Astrocyte of the cerebellum (primary cell): ENCODE measurements around the gene SEC24D.

Source experiments
- DNase-seq: peaks from one replicate; pipeline ENCODE4 v3.0.0-alpha.2; 2011; ENCODE audit warnings: low read depth
- H3K4me3 ChIP-seq: 2 replicates; pipeline ENCODE4 v1.5.1; 2011; ENCODE audit warnings: mild to moderate bottlenecking, low read depth, low read length, moderate library complexity
- CTCF ChIP-seq: IDR thresholded peaks from 2 replicates; pipeline ENCODE4 v1.5.1; 2012; ENCODE audit warnings: low read length, low read depth, moderate library complexity, mild to moderate bottlenecking; ENCODE audit errors: missing control alignments
- in situ Hi-C: cut with HindIII; loops from 2 replicates; pipeline ENCODE4 v1.10.0; 2017; ENCODE audit warnings: low sequenced_read_pairs

SEC24D gene

GRCh38 chr4:118814891-118815290 is 21.0 kb downstream of the SEC24D start:
- no peak for DNase-seq
- TF ChIP-seq CTCF, result no peak

GRCh38 chr4:118814058-118814457 is 21.9 kb downstream of the SEC24D start:
- H3K4me3 ChIP-seq, result no peak overlapping the region
- TF ChIP-seq CTCF, result no peak
- in situ Hi-C loops, result no loop called here
- no peak for DNase-seq

More at GRCh38 chr4:118814891-118815290, 21.0 kb downstream of the SEC24D start:
- no peak overlapping the region for H3K4me3 ChIP-seq
- in situ Hi-C loops, result no loop called here

GRCh38 chr4:118813561-118813960 is 22.4 kb downstream of the SEC24D start:
- H3K4me3 ChIP-seq, result no peak overlapping the region
- DNase-seq, result no peak
- in situ Hi-C loops, result no loop called here
- TF ChIP-seq CTCF, result no peak

GRCh38 chr4:118811832-118812231 is 24.1 kb downstream of the SEC24D start:
- no peak for DNase-seq
- H3K4me3 ChIP-seq, result no peak overlapping the region
- TF ChIP-seq CTCF, result no peak
- in situ Hi-C loops, result no loop called here

GRCh38 chr4:118810991-118811764 is 24.7 kb downstream of the SEC24D start:
- in situ Hi-C loops, result no loop called here
- no peak overlapping the region for H3K4me3 ChIP-seq
- DNase-seq, result no peak
- no peak for TF ChIP-seq CTCF

- no peak for DNase-seq
- H3K4me3 ChIP-seq, result no peak overlapping the region
- in situ Hi-C loops, result no loop called here
- TF ChIP-seq CTCF, result no peak
Observed at GRCh38 chr4:118807659-118808058, 28.3 kb downstream of the SEC24D start.
